BJ (cell line): ENCODE data around the gene PRSS22. TPM values are rescaled to one million over a fixed set of nuclear protein-coding genes. Genes with fewer than 3 reads are reported as not detected.
"Not testable (repeated sequence)": the region's sequence is repeated elsewhere in the genome, so short reads cannot be mapped to it uniquely, and the experiment has no call there.

Experiments used
- CTCF ChIA-PET: fragments of 350-600 bp; formaldehyde crosslinking; extraction: SDS; loops from one replicate; lab custom pipeline; 2021; ENCODE audit warnings: antibody characterized with exemption, inconsistent platforms; lab: Yijun Ruan, JAX
- POLR2A ChIA-PET: fragments of 300-600 bp; sonication (Branson Sonifier 250); formaldehyde crosslinking; extraction: SDS; loops from one replicate; lab custom pipeline; 2021; ENCODE audit warnings: antibody characterized with exemption; lab: Charles Lee
- DNase-seq: peaks from one replicate; pipeline ENCODE4 v3.0.0-alpha.2; 2011; ENCODE audit warnings: low read depth
- H3K27me3 ChIP-seq: 2 replicates; pipeline ENCODE4 v1.6.0; 2011; ENCODE audit warnings: low read length; ENCODE audit not compliant: control insufficient read depth, insufficient read depth
- H3K36me3 ChIP-seq: 2 replicates; pipeline ENCODE4 v1.5.1; 2011; ENCODE audit warnings: low read length; ENCODE audit not compliant: control insufficient read depth, insufficient read depth
- H3K4me3 ChIP-seq: 2 replicates; pipeline ENCODE4 v1.5.1; 2011; ENCODE audit warnings: low read depth, mild to moderate bottlenecking, control low read depth, low read length
- polyA minus RNA-seq: library from RNA; depleted of rRNA, polyadenylated mRNA; stranded (reverse); fragments of >200 nt; gene quantifications from 2 replicates; pipeline ENCODE4 v1.2.3, GENCODE V29; 2011; rRNA and poly(A)+ RNA removed
- polyA plus RNA-seq: library from polyadenylated mRNA; depleted of rRNA; stranded (reverse); fragments of >200 nt; gene quantifications from 2 replicates; pipeline ENCODE4 v1.2.3, GENCODE V29; 2011; rRNA removed
- TF ChIP-seq, protein P1 (sequence below): IDR thresholded peaks from 2 replicates; pipeline ENCODE4 v1.5.1; 2011; ENCODE audit warnings: low read depth, mild to moderate bottlenecking, control low read depth, inconsistent platforms, low read length, moderate library complexity; ENCODE audit not compliant: insufficient read depth

PRSS22 gene, protein sequence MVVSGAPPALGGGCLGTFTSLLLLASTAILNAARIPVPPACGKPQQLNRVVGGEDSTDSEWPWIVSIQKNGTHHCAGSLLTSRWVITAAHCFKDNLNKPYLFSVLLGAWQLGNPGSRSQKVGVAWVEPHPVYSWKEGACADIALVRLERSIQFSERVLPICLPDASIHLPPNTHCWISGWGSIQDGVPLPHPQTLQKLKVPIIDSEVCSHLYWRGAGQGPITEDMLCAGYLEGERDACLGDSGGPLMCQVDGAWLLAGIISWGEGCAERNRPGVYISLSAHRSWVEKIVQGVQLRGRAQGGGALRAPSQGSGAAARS
- polyA plus RNA-seq (not detected in 2 replicates), polyA minus RNA-seq (not detected in 2 replicates)

- no peaks in the 10 kb centered on the region for H3K36me3 ChIP-seq
- H3K27me3 ChIP-seq: peaks cover 10% of the 10 kb centered on the region
- POLR2A ChIA-PET: no interaction called here
- no peak within 1 kb of the TSS for H3K4me3 ChIP-seq
- CTCF ChIA-PET: interaction anchor here (4.8 kb wide), 1 partner anchor 19 kb away, joined by 25 read pairs; no protein-coding TSS in a partner anchor
- TF ChIP-seq, protein P1, sequence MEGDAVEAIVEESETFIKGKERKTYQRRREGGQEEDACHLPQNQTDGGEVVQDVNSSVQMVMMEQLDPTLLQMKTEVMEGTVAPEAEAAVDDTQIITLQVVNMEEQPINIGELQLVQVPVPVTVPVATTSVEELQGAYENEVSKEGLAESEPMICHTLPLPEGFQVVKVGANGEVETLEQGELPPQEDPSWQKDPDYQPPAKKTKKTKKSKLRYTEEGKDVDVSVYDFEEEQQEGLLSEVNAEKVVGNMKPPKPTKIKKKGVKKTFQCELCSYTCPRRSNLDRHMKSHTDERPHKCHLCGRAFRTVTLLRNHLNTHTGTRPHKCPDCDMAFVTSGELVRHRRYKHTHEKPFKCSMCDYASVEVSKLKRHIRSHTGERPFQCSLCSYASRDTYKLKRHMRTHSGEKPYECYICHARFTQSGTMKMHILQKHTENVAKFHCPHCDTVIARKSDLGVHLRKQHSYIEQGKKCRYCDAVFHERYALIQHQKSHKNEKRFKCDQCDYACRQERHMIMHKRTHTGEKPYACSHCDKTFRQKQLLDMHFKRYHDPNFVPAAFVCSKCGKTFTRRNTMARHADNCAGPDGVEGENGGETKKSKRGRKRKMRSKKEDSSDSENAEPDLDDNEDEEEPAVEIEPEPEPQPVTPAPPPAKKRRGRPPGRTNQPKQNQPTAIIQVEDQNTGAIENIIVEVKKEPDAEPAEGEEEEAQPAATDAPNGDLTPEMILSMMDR: no peak
- no peak for DNase-seq
These were observed at the start of gene PRSS22 for GRCh38 chr16:2857451-2858244. Gene PRSS22 (minus strand): TSS chr16:2858170. CDS start chr16:2858104, 66 bp downstream.

DNA sequence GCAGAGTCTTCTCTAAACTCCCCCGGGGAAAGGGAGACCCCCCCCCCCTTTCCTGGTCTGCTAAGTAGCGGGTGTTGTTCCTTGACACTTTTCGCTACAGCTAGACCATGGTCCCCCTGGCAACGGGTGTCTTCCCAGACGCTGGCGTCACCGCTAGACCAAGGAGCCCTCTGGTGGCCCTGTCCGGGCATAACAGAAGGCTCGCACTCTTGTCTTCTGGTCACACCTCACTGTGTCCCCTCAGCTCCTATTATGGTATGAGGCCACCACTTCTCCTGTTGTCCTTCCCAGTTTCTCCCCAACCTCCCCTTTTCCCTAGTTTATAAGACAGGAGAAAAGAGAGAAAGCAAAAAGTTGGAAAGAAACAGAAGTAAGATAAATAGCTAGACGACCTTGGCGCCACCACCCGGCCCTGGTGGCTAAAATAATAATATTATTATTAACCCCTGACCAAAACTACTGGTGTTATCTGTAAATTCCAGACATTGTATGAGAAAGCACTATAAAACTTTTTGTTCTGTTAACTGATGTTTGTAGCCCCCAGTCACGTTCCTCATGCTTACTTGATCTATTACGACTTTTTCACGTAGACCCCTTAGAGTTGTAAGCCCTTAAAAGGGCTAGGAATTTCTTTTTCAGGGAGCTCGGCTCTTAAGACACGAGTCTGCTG lies 49.2 kb upstream of the PRSS22 start:
- CTCF ChIA-PET: interaction anchor here (0.7 to 2.7 kb wide), 6 partner anchors 12 to 69 kb away, joined by 3 to 10 read pairs (median 5); partner anchors contain the start of gene FLYWCH2
- H3K36me3 ChIP-seq, POLR2A ChIA-PET, DNase-seq, H3K27me3 ChIP-seq, H3K4me3 ChIP-seq: not testable (repeated sequence)
- TF ChIP-seq, protein P1: peak; percentile 49

GRCh38 chr16:2905988-2906387 lies 48.0 kb upstream of the PRSS22 start:
- TF ChIP-seq, protein P1: no peak
- CTCF ChIA-PET: interaction anchor here (0.9 to 2.7 kb wide), 8 partner anchors 21 to 74 kb away, joined by 3 to 11 read pairs (median 6); partner anchors contain the start of gene FLYWCH2
- Histone ChIP-seq H3K27me3 (no peaks in the 10 kb centered on the region), H3K4me3 (no peak overlapping the region), H3K36me3 (no peaks in the 10 kb centered on the region)
- DNase-seq: no peak
- POLR2A ChIA-PET: interaction anchor here (0.6 to 0.7 kb wide), 3 partner anchors 19 to 667 kb away, joined by 5 to 14 read pairs (median 6); no protein-coding TSS in a partner anchor

DNA sequence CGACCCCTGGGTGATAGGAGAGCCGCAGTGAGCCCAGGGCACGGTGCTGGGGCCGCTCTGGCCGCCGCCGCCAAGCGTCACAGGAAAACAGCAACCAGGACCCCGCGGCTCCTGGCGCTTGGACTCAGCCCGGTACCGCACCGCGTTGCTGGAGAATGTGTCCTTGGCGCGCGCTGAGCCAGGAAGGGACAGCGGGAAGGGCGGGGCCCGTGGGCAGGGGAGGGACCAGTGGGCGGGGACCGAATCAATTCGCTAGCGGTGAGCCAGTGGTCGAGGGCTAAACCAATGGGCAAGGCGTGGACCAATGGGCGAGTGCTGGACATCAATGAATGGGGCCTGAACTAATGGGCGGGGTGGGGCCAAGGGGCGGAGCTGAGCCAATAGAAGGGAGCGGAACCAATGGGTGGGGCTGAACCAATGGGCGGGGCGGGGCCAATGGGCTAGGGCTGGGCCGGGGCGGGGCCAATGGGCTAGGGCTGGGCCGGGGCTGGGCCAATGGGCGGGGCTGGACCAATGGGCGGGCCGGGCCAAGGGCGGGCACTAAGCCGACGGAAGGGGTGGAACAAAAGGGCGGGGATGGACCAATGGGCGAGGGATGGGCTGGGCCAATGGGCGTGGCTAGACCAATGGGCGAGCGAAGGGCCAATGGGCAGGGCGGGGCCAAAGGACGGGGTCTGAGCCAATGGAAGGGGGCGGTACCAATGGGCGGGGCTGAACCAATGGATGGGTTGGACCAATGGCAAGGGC lies 47.4 kb upstream of the PRSS22 start:
- POLR2A ChIA-PET: interaction anchor here (0.6 to 0.7 kb wide), 3 partner anchors 18 to 667 kb away, joined by 5 to 14 read pairs (median 6); no protein-coding TSS in a partner anchor

More for the DNA sequence above, 47.4 kb upstream of the PRSS22 start:
- peak; percentile 92 for DNase-seq
- Histone ChIP-seq H3K27me3 (no peaks in the 10 kb centered on the region), H3K4me3 (peak overlapping the region; percentile 73), H3K36me3 (no peaks in the 10 kb centered on the region; the same call in 1 of the 2 replicates)
- CTCF ChIA-PET: interaction anchor here (0.9 to 2.7 kb wide), 7 partner anchors 22 to 74 kb away, joined by 3 to 11 read pairs (median 6); no protein-coding TSS in a partner anchor
- TF ChIP-seq, protein P1: no peak
